ENCODE measurements around the gene CLUH. TPM values are rescaled to one million over a fixed set of nuclear protein-coding genes. Genes with fewer than 3 reads are reported as not detected.

The CLUH gene
- total RNA-seq, 4 donors from 2014 or later = 42.6 to 87.6 (median 52.9) TPM

- Histone ChIP-seq H3K27me3 (no peaks in the 10 kb centered on the region), H3K9me3 (no peaks in the 10 kb centered on the region), H3K4me1 (peaks cover 0 to 43% (median 23%) of the 10 kb centered on the region in 3 donors), H3K27ac (no peak overlapping the region), H3K4me3 (no peak overlapping the region), H3K36me3 (peaks cover 0 to 5% of the 10 kb centered on the region in 2 donors)
- ATAC-seq = no peak
- TF ChIP-seq, protein P1, sequence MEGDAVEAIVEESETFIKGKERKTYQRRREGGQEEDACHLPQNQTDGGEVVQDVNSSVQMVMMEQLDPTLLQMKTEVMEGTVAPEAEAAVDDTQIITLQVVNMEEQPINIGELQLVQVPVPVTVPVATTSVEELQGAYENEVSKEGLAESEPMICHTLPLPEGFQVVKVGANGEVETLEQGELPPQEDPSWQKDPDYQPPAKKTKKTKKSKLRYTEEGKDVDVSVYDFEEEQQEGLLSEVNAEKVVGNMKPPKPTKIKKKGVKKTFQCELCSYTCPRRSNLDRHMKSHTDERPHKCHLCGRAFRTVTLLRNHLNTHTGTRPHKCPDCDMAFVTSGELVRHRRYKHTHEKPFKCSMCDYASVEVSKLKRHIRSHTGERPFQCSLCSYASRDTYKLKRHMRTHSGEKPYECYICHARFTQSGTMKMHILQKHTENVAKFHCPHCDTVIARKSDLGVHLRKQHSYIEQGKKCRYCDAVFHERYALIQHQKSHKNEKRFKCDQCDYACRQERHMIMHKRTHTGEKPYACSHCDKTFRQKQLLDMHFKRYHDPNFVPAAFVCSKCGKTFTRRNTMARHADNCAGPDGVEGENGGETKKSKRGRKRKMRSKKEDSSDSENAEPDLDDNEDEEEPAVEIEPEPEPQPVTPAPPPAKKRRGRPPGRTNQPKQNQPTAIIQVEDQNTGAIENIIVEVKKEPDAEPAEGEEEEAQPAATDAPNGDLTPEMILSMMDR (IDR thresholded peaks at IDR 0.05) = no peak
- no peak for TF ChIP-seq POLR2AphosphoS5 (IDR thresholded peaks at IDR 0.05)
- TF ChIP-seq POLR2A (IDR thresholded peaks at IDR 0.05) = no peak
- TF ChIP-seq EP300 (IDR thresholded peaks at IDR 0.05) = no peak
- WGBS, 2 donors (ENCODE audit: low coverage in 1 of 2) = 82% methylated on average over 4 of the region's 9 CpGs; no CpG with 5 or more reads in 1 of the 2 donors
Observed at GRCh38 chr17:2713881-2714280, 2.3 kb upstream of the CLUH start.

DNA sequence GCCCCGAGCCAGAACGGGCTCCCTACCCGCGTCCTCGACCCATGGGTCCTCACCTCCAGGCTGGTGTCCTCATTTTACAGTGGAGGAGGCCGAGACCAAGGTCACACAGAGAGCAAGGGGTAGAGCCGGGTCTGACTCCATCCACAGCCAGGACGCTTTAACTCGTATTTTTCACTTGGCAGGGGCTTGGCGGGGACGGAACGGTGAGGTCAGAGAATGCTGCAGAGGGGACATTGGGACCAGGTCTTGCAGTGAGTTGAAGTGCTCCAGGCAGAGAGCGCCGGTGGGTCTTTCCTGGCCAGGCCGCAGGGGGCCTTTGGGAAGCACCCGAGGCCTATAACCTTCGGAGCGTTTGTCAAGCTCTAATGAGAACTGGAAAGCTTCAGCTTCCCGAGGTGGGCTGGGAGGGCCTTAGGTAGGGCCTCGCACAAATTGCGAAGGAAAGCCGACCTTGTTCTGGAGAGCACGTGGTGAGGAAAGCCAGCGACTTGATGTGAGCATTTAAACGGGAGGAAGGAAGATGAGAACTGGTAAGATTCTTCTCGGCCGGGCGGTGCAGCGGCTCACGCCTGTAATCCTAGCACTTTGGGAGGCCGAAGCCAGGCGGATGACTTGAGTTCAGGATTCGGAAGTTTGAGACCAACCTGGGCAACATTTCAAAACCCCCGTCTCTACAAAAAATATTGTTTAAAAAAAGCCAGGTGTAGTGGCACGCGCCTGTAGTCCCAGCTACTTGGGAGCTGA is 908 bp upstream of the CLUH start:
- 63 to 92% methylated on average over 5 to 20 of the region's 36 CpGs for WGBS, 2 donors (ENCODE audit: low coverage in 1 of 2)
- TF ChIP-seq EP300 (IDR thresholded peaks at IDR 0.05) (no peak), POLR2A (IDR thresholded peaks at IDR 0.05) (no peak), POLR2AphosphoS5 (IDR thresholded peaks at IDR 0.05) (no peak)
- TF ChIP-seq, protein P1 (IDR thresholded peaks at IDR 0.05) = no peak
- H3K4me3 ChIP-seq = peak overlapping the region; percentile 74 to 85
- no peaks in the 10 kb centered on the region for H3K27me3 ChIP-seq
- H3K9me3 ChIP-seq = no peaks in the 10 kb centered on the region
- ATAC-seq = no peak
- peaks cover 0 to 5% of the 10 kb centered on the region in 2 donors for H3K36me3 ChIP-seq
- peaks cover 0 to 57% (median 35%) of the 10 kb centered on the region in 3 donors for H3K4me1 ChIP-seq
- peak overlapping the region; percentile 39 to 89 (median 84) for H3K27ac ChIP-seq

- 20% methylated on average over 1 of the region's 82 CpGs; no CpG with 5 or more reads in 1 of the 2 donors for WGBS, 2 donors (ENCODE audit: low coverage in 1 of 2)
- peaks cover 0 to 5% of the 10 kb centered on the region in 2 donors for H3K36me3 ChIP-seq
- peaks cover 0 to 71% (median 41%) of the 10 kb centered on the region in 3 donors for H3K4me1 ChIP-seq
- peak overlapping the region; percentile 74 to 85 for H3K4me3 ChIP-seq
- H3K27me3 ChIP-seq = no peaks in the 10 kb centered on the region
- peak overlapping the region; percentile 3 to 89 (median 84) for H3K27ac ChIP-seq
- TF ChIP-seq EP300 (IDR thresholded peaks at IDR 0.05) = no peak
- peak; percentile 4 for ATAC-seq
- H3K9me3 ChIP-seq = no peaks in the 10 kb centered on the region
Observed at GRCh38 chr17:2710803-2711607, 559 bp downstream of the CLUH start.

DNA sequence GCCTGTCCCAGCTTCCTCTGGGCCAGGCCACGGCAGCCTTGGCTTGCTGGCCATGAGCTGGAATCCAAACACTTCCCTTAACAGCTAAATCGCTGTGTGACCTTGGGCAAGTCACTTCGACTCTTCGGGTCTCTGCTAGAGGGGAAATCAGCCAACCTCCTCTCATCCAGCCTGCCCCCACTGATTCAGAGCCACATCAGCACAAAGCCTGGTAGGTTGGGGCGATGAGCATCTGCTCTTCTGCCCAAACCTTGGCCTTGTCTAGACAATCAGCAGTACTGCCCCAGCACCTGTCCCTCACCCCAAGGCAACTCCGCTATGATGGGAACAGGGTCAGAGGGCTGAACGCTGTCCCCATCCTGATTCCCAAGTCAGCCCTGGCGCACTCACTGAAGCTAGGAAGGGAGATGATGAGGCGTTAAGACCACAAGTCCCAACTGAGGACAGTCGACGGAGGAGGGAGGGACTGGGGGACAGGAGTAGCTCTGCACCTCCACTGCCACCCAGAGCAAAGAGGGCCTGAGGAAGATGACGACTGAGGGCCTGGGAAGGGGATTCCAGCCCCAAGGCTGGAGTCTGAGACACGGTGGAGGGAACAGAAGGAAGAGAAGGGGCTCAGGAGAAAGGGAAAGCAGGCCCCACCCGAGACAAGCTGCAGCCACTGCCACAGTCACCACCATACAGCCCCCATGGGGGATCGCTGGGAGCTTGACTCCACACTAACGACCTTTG is 1.3 kb downstream of the CLUH start:
- peak overlapping the region in 3 of 4 donors; percentile 80 to 89 (median 89) for H3K27ac ChIP-seq
- TF ChIP-seq, protein P1 (IDR thresholded peaks at IDR 0.05) = no peak
- no peak for TF ChIP-seq POLR2AphosphoS5 (IDR thresholded peaks at IDR 0.05)
- no peak for TF ChIP-seq EP300 (IDR thresholded peaks at IDR 0.05)
- TF ChIP-seq POLR2A (IDR thresholded peaks at IDR 0.05) = no peak
- H3K4me1 ChIP-seq = peaks cover 0 to 79% (median 41%) of the 10 kb centered on the region in 3 donors
- H3K27me3 ChIP-seq = no peaks in the 10 kb centered on the region
- ATAC-seq = no peak
- 37 to 52% methylated on average over 5 to 7 of the region's 16 CpGs for WGBS, 2 donors (ENCODE audit: low coverage in 1 of 2)
- no peaks in the 10 kb centered on the region for H3K9me3 ChIP-seq
- peak overlapping the region; percentile 74 to 85 for H3K4me3 ChIP-seq
- H3K36me3 ChIP-seq = peaks cover 0 to 4% of the 10 kb centered on the region in 2 donors

GRCh38 chr17:2709183-2709661 is 2.3 kb downstream of the CLUH start:
- peak overlapping the region in 3 of 4 donors; percentile 57 to 89 (median 80) for H3K27ac ChIP-seq
- WGBS, 2 donors (ENCODE audit: low coverage in 1 of 2) = 20 to 77% methylated on average over 1 to 6 of the region's 10 CpGs
- peak overlapping the region in 1 of 2 donors; percentile 19 for H3K4me3 ChIP-seq
- no peaks in the 10 kb centered on the region for H3K27me3 ChIP-seq
- no peak for ATAC-seq
- TF ChIP-seq POLR2AphosphoS5 (IDR thresholded peaks at IDR 0.05) (no peak), POLR2A (IDR thresholded peaks at IDR 0.05) (no peak), EP300 (IDR thresholded peaks at IDR 0.05) (no peak)
- TF ChIP-seq, protein P1 (IDR thresholded peaks at IDR 0.05) = no peak
- peaks cover 0 to 87% (median 41%) of the 10 kb centered on the region in 3 donors for H3K4me1 ChIP-seq
- H3K9me3 ChIP-seq = no peaks in the 10 kb centered on the region
- peaks cover 0 to 2% of the 10 kb centered on the region in 2 donors for H3K36me3 ChIP-seq

All from gastroesophageal sphincter (tissue), 4 donors.